Measurements from ENCODE around the gene BRSK2. TPM values are rescaled to one million over a fixed set of nuclear protein-coding genes. Genes with fewer than 3 reads are reported as not detected.

The BRSK2 gene
- total RNA-seq, 5 donors from 2014 or later (not counting 1 experiment from before 2014, with no cell fraction given): 0.54 to 1.5 (median 0.95) TPM

GRCh38 chr11:1484695-1485503 lies 95.2 kb downstream of the BRSK2 start:
- H3K9me3 ChIP-seq: no peaks in the 10 kb centered on the region
- Mint-ChIP-seq H3K4me1 (peaks cover 25 to 44% (median 44%) of the 10 kb centered on the region in 3 donors), H3K36me3 (no peaks in the 10 kb centered on the region), H3K4me3 (no peak overlapping the region), H3K27me3 (no peaks in the 10 kb centered on the region), H3K9me3 (no peaks in the 10 kb centered on the region), H3K27ac (no peak overlapping the region)
- no peak overlapping the region for H3K27ac ChIP-seq (ENCODE audit: low read length)
- no peak for ATAC-seq (replicated peaks in 1 of 4)
- peaks cover 17 to 20% of the 10 kb centered on the region in 2 donors for H3K36me3 ChIP-seq (ENCODE audit: control insufficient read depth in 2 of 2, extremely low read depth in 1 of 2, insufficient read depth in 1 of 2, low read length in 1 of 2)
- H3K27me3 ChIP-seq (replicated peaks in 1 of 2; ENCODE audit: control insufficient read depth in 2 of 2, extremely low read depth in 1 of 2, insufficient read depth in 2 of 2, low read length in 1 of 2): no peaks in the 10 kb centered on the region
- 92% methylated on average over 14 of the region's 20 CpGs for WGBS (ENCODE audit: insufficient coverage)
- ChIA-PET CTCF (no interaction called here), POLR2A (no interaction called here)
- H3K4me1 ChIP-seq (ENCODE audit: control insufficient read depth in 1 of 2, extremely low read depth in 1 of 2, insufficient read depth in 2 of 2, low read length in 2 of 2): peaks cover 0 to 51% of the 10 kb centered on the region in 2 experiments
- DNase-seq: no peak
- H3K4me3 ChIP-seq (ENCODE audit: control insufficient read depth in 1 of 2, extremely low read depth in 1 of 2, low read length in 1 of 2): no peak overlapping the region

GRCh38 chr11:1485504-1485885 lies 95.8 kb downstream of the BRSK2 start:
- no peaks in the 10 kb centered on the region for H3K27me3 ChIP-seq (replicated peaks in 1 of 2; ENCODE audit: control insufficient read depth in 2 of 2, extremely low read depth in 1 of 2, insufficient read depth in 2 of 2, low read length in 1 of 2)
- no peak for DNase-seq

GRCh38 chr11:1486054-1486825 lies 96.5 kb downstream of the BRSK2 start, which contains the start of gene MOB2:
Gene MOB2 (minus strand): TSS chr11:1486779. CDS start chr11:1486556, 223 bp downstream.
- CTCF ChIA-PET: no interaction called here
- no peak within 1 kb of the TSS for H3K27ac ChIP-seq (ENCODE audit: low read length)
- peak in 4 of 35 experiments; percentile 3 to 32 (median 20) for DNase-seq

More at GRCh38 chr11:1485504-1485885, 95.8 kb downstream of the BRSK2 start:
- Mint-ChIP-seq H3K27me3 (no peaks in the 10 kb centered on the region), H3K36me3 (no peaks in the 10 kb centered on the region), H3K4me3 (no peak overlapping the region), H3K9me3 (no peaks in the 10 kb centered on the region), H3K27ac (peak overlapping the region in 1 of 2 donors; percentile 44), H3K4me1 (peaks cover 25 to 44% (median 44%) of the 10 kb centered on the region in 3 donors)
- Histone ChIP-seq H3K9me3 (no peaks in the 10 kb centered on the region), H3K36me3 (ENCODE audit: control insufficient read depth in 2 of 2, extremely low read depth in 1 of 2, insufficient read depth in 1 of 2, low read length in 1 of 2) (peaks cover 14 to 15% of the 10 kb centered on the region in 2 donors), H3K27ac (ENCODE audit: low read length) (no peak overlapping the region), H3K4me1 (ENCODE audit: control insufficient read depth in 1 of 2, extremely low read depth in 1 of 2, insufficient read depth in 2 of 2, low read length in 2 of 2) (peaks cover 0 to 51% of the 10 kb centered on the region in 2 experiments), H3K4me3 (ENCODE audit: control insufficient read depth in 1 of 2, extremely low read depth in 1 of 2, low read length in 1 of 2) (no peak overlapping the region)
- POLR2A ChIA-PET: no interaction called here
- 84% methylated on average over 10 of the region's 17 CpGs for WGBS (ENCODE audit: insufficient coverage)
- CTCF ChIA-PET: no interaction called here
- peak in 1 of 4 experiments; percentile 8 for ATAC-seq (replicated peaks in 1 of 4)

GRCh38 chr11:1487091-1487850 lies 97.5 kb downstream of the BRSK2 start:
- Histone ChIP-seq H3K4me1 (ENCODE audit: control insufficient read depth in 1 of 2, extremely low read depth in 1 of 2, insufficient read depth in 2 of 2, low read length in 2 of 2) (peaks cover 0 to 57% of the 10 kb centered on the region in 2 experiments), H3K27ac (ENCODE audit: low read length) (no peak overlapping the region), H3K27me3 (replicated peaks in 1 of 2; ENCODE audit: control insufficient read depth in 2 of 2, extremely low read depth in 1 of 2, insufficient read depth in 2 of 2, low read length in 1 of 2) (no peaks in the 10 kb centered on the region), H3K36me3 (ENCODE audit: control insufficient read depth in 2 of 2, extremely low read depth in 1 of 2, insufficient read depth in 1 of 2, low read length in 1 of 2) (peaks cover 7 to 12% of the 10 kb centered on the region in 2 donors), H3K4me3 (ENCODE audit: control insufficient read depth in 1 of 2, extremely low read depth in 1 of 2, low read length in 1 of 2) (no peak overlapping the region), H3K9me3 (no peaks in the 10 kb centered on the region)
- H3K27ac Mint-ChIP-seq: no peak overlapping the region
- H3K27me3 Mint-ChIP-seq: no peaks in the 10 kb centered on the region
- DNase-seq (no peak), ATAC-seq (replicated peaks in 1 of 4) (no peak)
- ChIA-PET CTCF (no interaction called here), POLR2A (no interaction called here)
- H3K4me3 Mint-ChIP-seq: no peak overlapping the region
- H3K4me1 Mint-ChIP-seq: peaks cover 26 to 47% (median 45%) of the 10 kb centered on the region in 3 donors
- 90% methylated on average over 18 of the region's 21 CpGs for WGBS (ENCODE audit: insufficient coverage)
- no peaks in the 10 kb centered on the region for H3K9me3 Mint-ChIP-seq
- H3K36me3 Mint-ChIP-seq: no peaks in the 10 kb centered on the region

More at GRCh38 chr11:1486054-1486825, 96.5 kb downstream of the BRSK2 start, which contains the start of gene MOB2:
- H3K4me1 ChIP-seq (ENCODE audit: control insufficient read depth in 1 of 2, extremely low read depth in 1 of 2, insufficient read depth in 2 of 2, low read length in 2 of 2): peaks cover 0 to 57% of the 10 kb centered on the region in 2 experiments
- no peaks in the 10 kb centered on the region for H3K9me3 ChIP-seq
- Mint-ChIP-seq H3K27ac (peak within 1 kb of the TSS in 1 of 2 donors; percentile 44), H3K4me1 (peaks cover 25 to 44% (median 44%) of the 10 kb centered on the region in 3 donors), H3K4me3 (no peak within 1 kb of the TSS), H3K9me3 (no peaks in the 10 kb centered on the region), H3K36me3 (no peaks in the 10 kb centered on the region), H3K27me3 (no peaks in the 10 kb centered on the region)
- peaks cover 10 to 12% of the 10 kb centered on the region in 2 donors for H3K36me3 ChIP-seq (ENCODE audit: control insufficient read depth in 2 of 2, extremely low read depth in 1 of 2, insufficient read depth in 1 of 2, low read length in 1 of 2)
- H3K4me3 ChIP-seq (ENCODE audit: control insufficient read depth in 1 of 2, extremely low read depth in 1 of 2, low read length in 1 of 2): no peak within 1 kb of the TSS
- POLR2A ChIA-PET: no interaction called here
- no peaks in the 10 kb centered on the region for H3K27me3 ChIP-seq (replicated peaks in 1 of 2; ENCODE audit: control insufficient read depth in 2 of 2, extremely low read depth in 1 of 2, insufficient read depth in 2 of 2, low read length in 1 of 2)
- peak in 3 of 4 experiments; percentile 14 to 38 (median 22) for ATAC-seq (replicated peaks in 1 of 4)
- 66% methylated on average over 22 of the region's 31 CpGs for WGBS (ENCODE audit: insufficient coverage)

- Mint-ChIP-seq H3K4me3 (no peak overlapping the region), H3K4me1 (peaks cover 34 to 54% (median 53%) of the 10 kb centered on the region in 3 donors), H3K27ac (no peak overlapping the region), H3K36me3 (no peaks in the 10 kb centered on the region), H3K27me3 (no peaks in the 10 kb centered on the region), H3K9me3 (no peaks in the 10 kb centered on the region)
- no peaks in the 10 kb centered on the region for H3K9me3 ChIP-seq
- DNase-seq: no peak
- POLR2A ChIA-PET: no interaction called here
- H3K36me3 ChIP-seq (ENCODE audit: control insufficient read depth in 2 of 2, extremely low read depth in 1 of 2, insufficient read depth in 1 of 2, low read length in 1 of 2): peaks cover 6 to 12% of the 10 kb centered on the region in 2 donors
- H3K4me3 ChIP-seq (ENCODE audit: control insufficient read depth in 1 of 2, extremely low read depth in 1 of 2, low read length in 1 of 2): no peak overlapping the region
- CTCF ChIA-PET: no interaction called here
- H3K4me1 ChIP-seq (ENCODE audit: control insufficient read depth in 1 of 2, extremely low read depth in 1 of 2, insufficient read depth in 2 of 2, low read length in 2 of 2): peaks cover 0 to 60% of the 10 kb centered on the region in 2 experiments
- H3K27ac ChIP-seq (ENCODE audit: low read length): no peak overlapping the region
- no peak for ATAC-seq (replicated peaks in 1 of 4)
- 86% methylated on average over 19 of the region's 23 CpGs for WGBS (ENCODE audit: insufficient coverage)
- no peaks in the 10 kb centered on the region for H3K27me3 ChIP-seq (replicated peaks in 1 of 2; ENCODE audit: control insufficient read depth in 2 of 2, extremely low read depth in 1 of 2, insufficient read depth in 2 of 2, low read length in 1 of 2)
Observed at GRCh38 chr11:1487851-1488574, 98.3 kb downstream of the BRSK2 start.
